Astrocyte (in vitro differentiated cells and primary cell): ENCODE data around the gene ORAI3. TPM values are rescaled to one million over a fixed set of nuclear protein-coding genes. Genes with fewer than 3 reads are reported as not detected.

Experiments used
- DNase-seq: peaks from one replicate; pipeline ENCODE4 v3.0.0-alpha.2; 2010; ENCODE audit warnings: low read depth
- FAIRE-seq: peaks from 2 replicates; lab custom pipeline; 2011; peaks lifted over from hg19 to GRCh38; lab: Jason Lieb, UNC
- H2AFZ ChIP-seq: 2 replicates; pipeline ENCODE4 v1.6.0; 2012; ENCODE audit warnings: low read depth, low read length, inconsistent platforms
- H3K27ac ChIP-seq: 2 replicates; pipeline ENCODE4 v1.5.1; 2011; ENCODE audit warnings: low read depth, low read length, inconsistent platforms
- H3K27me3 ChIP-seq: 2 replicates; pipeline ENCODE4 v1.6.0; 2011; ENCODE audit warnings: low read length, inconsistent platforms; ENCODE audit not compliant: insufficient read depth
- H3K36me3 ChIP-seq: 2 replicates; pipeline ENCODE4 v1.5.1; 2011; ENCODE audit warnings: low read length, inconsistent platforms; ENCODE audit not compliant: insufficient read depth
- H3K4me1 ChIP-seq: 2 replicates; pipeline ENCODE4 v1.5.1; 2011; ENCODE audit warnings: low read length, inconsistent platforms; ENCODE audit not compliant: insufficient read depth
- H3K4me2 ChIP-seq: 2 replicates; pipeline ENCODE4 v1.6.0; 2012; ENCODE audit warnings: low read length, inconsistent platforms
- H3K4me3 ChIP-seq: 2 replicates; pipeline ENCODE4 v1.5.1; 2011; ENCODE audit warnings: low read depth, mild to moderate bottlenecking, low read length, inconsistent platforms; ENCODE audit not compliant: insufficient read depth
- H3K79me2 ChIP-seq: 2 replicates; pipeline ENCODE4 v1.6.0; 2012; ENCODE audit warnings: mild to moderate bottlenecking, low read length, inconsistent platforms; ENCODE audit not compliant: insufficient read depth
- H3K9ac ChIP-seq: 2 replicates; pipeline ENCODE4 v1.6.0; 2012; ENCODE audit warnings: mild to moderate bottlenecking, low read length, inconsistent platforms
- H3K9me3 ChIP-seq: 2 replicates; pipeline ENCODE4 v1.5.1; 2012; ENCODE audit warnings: low read depth, mild to moderate bottlenecking, low read length, inconsistent platforms; ENCODE audit not compliant: insufficient read depth
- H4K20me1 ChIP-seq: 2 replicates; pipeline ENCODE4 v1.6.0; 2012; ENCODE audit warnings: low read length, inconsistent platforms; ENCODE audit not compliant: insufficient read depth
- H3K27ac Mint-ChIP-seq: one replicate; pipeline ENCODE4 v1.8.0; 2021; ENCODE audit warnings: mild to moderate bottlenecking, mixed read lengths; ENCODE audit not compliant: unreplicated experiment
- H3K27me3 Mint-ChIP-seq: one replicate; pipeline ENCODE4 v1.8.0; 2021; ENCODE audit warnings: low read depth, mixed read lengths; ENCODE audit not compliant: unreplicated experiment
- H3K36me3 Mint-ChIP-seq: one replicate; pipeline ENCODE4 v1.8.0; 2021; ENCODE audit warnings: low read depth, mixed read lengths; ENCODE audit not compliant: unreplicated experiment
- H3K4me1 Mint-ChIP-seq: one replicate; pipeline ENCODE4 v1.8.0; 2021; ENCODE audit warnings: low read depth, mixed read lengths; ENCODE audit not compliant: unreplicated experiment
- H3K4me3 Mint-ChIP-seq: one replicate; pipeline ENCODE4 v1.8.0; 2021; ENCODE audit warnings: mild to moderate bottlenecking, moderate library complexity, mixed read lengths; ENCODE audit not compliant: unreplicated experiment
- H3K9me3 Mint-ChIP-seq: one replicate; pipeline ENCODE4 v1.8.0; 2021; ENCODE audit warnings: mild to moderate bottlenecking, mixed read lengths; ENCODE audit not compliant: unreplicated experiment
- CTCF ChIP-seq: IDR thresholded peaks from 2 replicates; pipeline ENCODE4 v1.5.1; 2011; ENCODE audit warnings: low read depth, mild to moderate bottlenecking, inconsistent platforms, low read length, moderate library complexity; ENCODE audit not compliant: insufficient read depth
- EZH2 ChIP-seq: IDR thresholded peaks from 2 replicates; pipeline ENCODE4 v1.6.1; 2012; ENCODE audit warnings: mild to moderate bottlenecking, low read length, inconsistent platforms; ENCODE audit not compliant: insufficient read depth
- total RNA-seq: library from RNA; stranded (reverse); gene quantifications from 2 replicates; pipeline ENCODE4 v1.2.1, GENCODE V29; 2021

Gene ORAI3
- total RNA-seq, 1 donor from 2014 or later, result 21.1 TPM

GRCh38 chr16:30980434-30980833, 31.6 kb downstream of the ORAI3 start:
- Histone ChIP-seq H3K36me3 (peaks cover 14% of the 10 kb centered on the region), H3K4me2 (no peak overlapping the region), H3K79me2 (no peaks in the 10 kb centered on the region), H4K20me1 (peaks cover 29% of the 10 kb centered on the region), H3K9ac (no peak overlapping the region), H3K4me3 (no peak overlapping the region), H2AFZ (no peak overlapping the region), H3K9me3 (no peaks in the 10 kb centered on the region), H3K4me1 (peaks cover 4% of the 10 kb centered on the region), H3K27me3 (no peaks in the 10 kb centered on the region), H3K27ac (no peak overlapping the region)
- H3K27ac Mint-ChIP-seq, result no peak overlapping the region
- H3K9me3 Mint-ChIP-seq, result peaks cover 4% of the 10 kb centered on the region
- peaks cover 17% of the 10 kb centered on the region for H3K36me3 Mint-ChIP-seq
- no peak for DNase-seq
- FAIRE-seq, result no peak
- peaks cover 4% of the 10 kb centered on the region for H3K4me1 Mint-ChIP-seq
- no peak overlapping the region for H3K4me3 Mint-ChIP-seq
- H3K27me3 Mint-ChIP-seq, result no peaks in the 10 kb centered on the region
- no peak for TF ChIP-seq EZH2
- no peak for TF ChIP-seq CTCF

GRCh38 chr16:30980959-30981358, 32.1 kb downstream of the ORAI3 start:
- Histone ChIP-seq H3K79me2 (no peaks in the 10 kb centered on the region), H3K9me3 (no peaks in the 10 kb centered on the region), H3K4me2 (no peak overlapping the region), H3K36me3 (peaks cover 9% of the 10 kb centered on the region), H2AFZ (no peak overlapping the region), H3K4me3 (no peak overlapping the region), H3K9ac (no peak overlapping the region), H3K27me3 (no peaks in the 10 kb centered on the region), H3K27ac (no peak overlapping the region), H3K4me1 (peaks cover 9% of the 10 kb centered on the region), H4K20me1 (peaks cover 24% of the 10 kb centered on the region)
- peaks cover 7% of the 10 kb centered on the region for H3K4me1 Mint-ChIP-seq
- TF ChIP-seq EZH2 (no peak), CTCF (no peak)
- no peaks in the 10 kb centered on the region for H3K27me3 Mint-ChIP-seq
- FAIRE-seq (no peak), DNase-seq (no peak)
- no peak overlapping the region for H3K4me3 Mint-ChIP-seq
- H3K36me3 Mint-ChIP-seq, result peaks cover 11% of the 10 kb centered on the region
- peak overlapping the region; percentile 66 for H3K27ac Mint-ChIP-seq
- no peaks in the 10 kb centered on the region for H3K9me3 Mint-ChIP-seq

- H3K36me3 ChIP-seq, result peaks cover 9% of the 10 kb centered on the region
- Mint-ChIP-seq H3K36me3 (peaks cover 11% of the 10 kb centered on the region), H3K9me3 (no peaks in the 10 kb centered on the region), H3K4me3 (no peak overlapping the region), H3K27ac (peak overlapping the region; percentile 67), H3K4me1 (peaks cover 7% of the 10 kb centered on the region), H3K27me3 (no peaks in the 10 kb centered on the region)
- DNase-seq (no peak), FAIRE-seq (no peak)
- H3K4me1 ChIP-seq, result peaks cover 10% of the 10 kb centered on the region
- H3K27ac ChIP-seq, result no peak overlapping the region
- H3K9ac ChIP-seq, result no peak overlapping the region
- H3K79me2 ChIP-seq, result no peaks in the 10 kb centered on the region
- H3K9me3 ChIP-seq, result no peaks in the 10 kb centered on the region
- H3K4me2 ChIP-seq, result no peak overlapping the region
- peaks cover 9% of the 10 kb centered on the region for H4K20me1 ChIP-seq
- TF ChIP-seq CTCF (no peak), EZH2 (no peak)
- H2AFZ ChIP-seq, result no peak overlapping the region
- H3K27me3 ChIP-seq, result no peaks in the 10 kb centered on the region
- H3K4me3 ChIP-seq, result no peak overlapping the region
Observed at GRCh38 chr16:30982548-30983288, 33.9 kb downstream of the ORAI3 start.
